GM18519 (cell line): ENCODE results near the gene FUNDC1.

Experiments used
- ATAC-seq: cut with Tn5 transposase; IDR thresholded peaks from one replicate; pipeline ENCODE4 v1.9.1; 2021; ENCODE audit warnings: mild to moderate bottlenecking, moderate library complexity; ENCODE audit not compliant: unreplicated experiment, low FRiP score

The FUNDC1 gene

DNA sequence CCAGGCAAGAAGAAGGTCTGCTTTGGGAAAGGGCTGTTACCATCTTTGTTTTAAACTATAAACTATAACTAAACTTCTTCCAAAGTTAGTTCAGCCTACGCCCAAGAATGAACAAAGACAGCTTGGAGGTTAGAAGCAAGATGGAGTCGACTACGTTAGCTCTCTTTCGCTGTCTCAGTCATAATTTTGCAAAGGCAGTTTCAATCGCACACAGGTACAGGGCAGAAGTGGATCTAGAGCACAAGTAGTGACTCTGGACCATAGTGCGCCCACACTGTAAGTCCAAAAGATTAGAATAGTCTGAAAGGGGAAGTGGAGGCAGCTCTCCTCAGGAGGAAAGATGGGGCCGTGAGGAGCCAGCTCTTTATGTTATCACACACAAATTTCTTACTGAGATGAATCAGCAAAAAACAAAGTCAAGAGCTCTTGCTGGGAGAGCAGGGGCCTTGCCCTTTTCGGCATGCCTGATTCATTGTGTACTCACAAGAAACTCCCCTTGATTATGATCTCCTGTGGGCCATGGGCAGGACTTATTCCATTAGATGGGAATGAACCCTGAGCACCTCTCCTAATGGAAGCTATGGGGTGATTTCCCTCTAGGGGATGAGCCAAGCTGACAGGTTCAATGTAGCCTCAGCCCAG is 58.6 kb downstream of the FUNDC1 start:
- ATAC-seq = no peak

DNA sequence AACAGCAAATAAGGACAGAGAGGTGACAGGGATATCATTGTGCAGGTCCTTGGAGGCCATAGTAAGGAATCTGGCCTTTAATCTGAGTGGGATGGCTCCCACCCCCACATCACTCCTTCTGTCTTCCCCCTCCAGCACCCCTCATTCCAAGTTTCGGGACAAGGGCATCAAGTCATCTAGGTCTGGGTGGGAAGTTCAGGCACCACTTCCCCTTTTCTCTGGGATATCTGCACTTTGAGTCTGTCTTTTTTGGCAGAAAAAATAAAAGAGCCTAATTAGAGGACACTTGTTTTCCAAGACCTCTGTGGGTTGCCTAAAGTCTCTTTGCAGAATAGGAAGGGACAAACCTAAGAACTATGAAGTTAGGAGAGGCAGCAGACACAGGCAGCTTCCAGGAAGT is 60.1 kb downstream of the FUNDC1 start:
- no peak for ATAC-seq

DNA sequence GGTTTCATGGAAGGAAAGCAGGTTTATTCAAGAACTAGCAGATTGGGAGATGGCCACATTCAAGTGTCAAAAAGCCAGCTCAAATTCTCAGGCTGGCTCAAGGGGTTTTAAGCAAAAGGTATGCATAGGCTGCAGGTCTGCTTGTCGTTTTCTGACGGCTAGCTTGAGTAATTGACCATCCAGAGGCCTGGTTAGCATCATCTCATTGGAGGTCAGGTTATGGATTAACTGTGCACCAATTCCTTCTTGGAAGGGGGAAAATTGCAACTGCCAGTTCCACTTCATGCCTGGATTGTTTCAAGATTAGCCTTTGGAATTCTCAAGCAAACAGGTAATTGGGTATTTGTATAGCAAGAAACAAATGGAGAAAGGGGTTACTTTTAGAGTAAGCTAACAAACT is 62.1 kb downstream of the FUNDC1 start:
- no peak for ATAC-seq

DNA sequence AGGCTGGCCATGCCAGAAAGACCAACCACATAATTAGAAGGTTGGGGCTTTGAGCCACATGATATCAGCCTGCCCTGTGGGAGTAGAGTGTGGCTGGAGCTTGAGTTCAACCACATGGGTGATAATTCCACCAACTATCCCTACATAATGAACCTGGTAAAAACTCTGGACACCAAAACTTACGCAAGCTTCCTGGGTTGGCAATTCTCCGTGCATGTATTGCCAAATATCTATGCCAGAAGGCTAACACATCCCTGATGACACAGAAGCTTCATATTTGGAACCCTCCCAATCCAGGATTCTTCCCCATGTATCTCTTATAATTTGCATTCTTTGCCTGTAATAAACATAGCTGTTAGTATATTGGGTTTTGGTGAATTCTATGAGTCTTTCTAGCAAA is 68.2 kb downstream of the FUNDC1 start:
- no peak for ATAC-seq
